ENCODE measurements around the gene NID1. TPM values are rescaled to one million over a fixed set of nuclear protein-coding genes. Genes with fewer than 3 reads are reported as not detected.

Gene NID1
- total RNA-seq, 1 experiment from 2014 or later, result 0.32 TPM

DNA sequence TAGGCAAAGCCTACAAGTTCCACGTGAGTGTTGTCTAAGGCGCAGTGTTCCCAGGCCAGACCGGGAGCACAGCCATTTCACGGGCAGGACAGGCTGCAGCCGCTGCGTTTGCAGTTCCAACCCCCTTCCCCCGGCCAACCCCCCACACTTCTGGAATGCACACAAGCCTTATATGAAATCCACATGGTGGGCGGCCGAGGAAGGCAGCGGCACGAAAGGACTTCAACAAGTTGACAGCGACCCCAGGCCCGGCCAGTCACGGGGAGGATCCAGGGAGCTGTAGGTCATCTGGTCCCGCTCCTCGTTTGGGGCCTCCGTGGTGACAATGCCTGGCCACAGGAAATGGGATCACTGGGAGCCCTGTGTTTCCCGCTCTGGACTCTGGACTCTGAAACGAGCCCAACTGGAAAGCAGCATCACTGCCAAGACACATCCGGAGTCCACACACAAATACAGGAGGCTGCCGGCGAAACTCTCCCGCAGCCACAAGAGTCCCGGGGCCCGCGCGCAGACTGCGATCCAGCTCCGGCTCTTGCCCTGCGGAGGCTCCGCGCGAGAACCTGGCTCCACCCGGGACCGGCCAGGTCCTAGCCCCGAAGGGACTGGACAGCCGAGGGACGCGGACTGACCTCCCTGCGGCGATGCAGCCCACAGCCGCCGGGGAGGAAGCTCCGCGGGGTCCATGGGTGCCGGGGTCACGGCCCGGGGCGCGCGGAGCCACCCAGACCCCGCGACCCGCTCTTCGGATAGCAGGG lies 794 bp downstream of the NID1 start:
- Histone ChIP-seq H3K9me3 (ENCODE audit: control insufficient read depth in 1 of 2, insufficient read depth in 1 of 2, low read depth in 1 of 2, low read length in 2 of 2) (no peaks in the 10 kb centered on the region; a peak in 1 of 4 replicates), H3K4me3 (replicated peaks in 1 of 2; ENCODE audit: low read depth in 1 of 2, low read length in 2 of 2) (no peak overlapping the region), H3K9ac (ENCODE audit: low read length) (no peak overlapping the region), H3K27ac (ENCODE audit: low read depth, low read length) (no peak overlapping the region), H3K27me3 (ENCODE audit: insufficient read depth, low read length) (no peaks in the 10 kb centered on the region), H3K9me2 (ENCODE audit: insufficient read depth) (no peaks in the 10 kb centered on the region), H2AFZ (ENCODE audit: low read depth, low read length, poor library complexity, severe bottlenecking) (no peak overlapping the region), H3K79me2 (ENCODE audit: insufficient read depth, low read length) (no peaks in the 10 kb centered on the region), H3K36me3 (ENCODE audit: control insufficient read depth in 1 of 2, insufficient read depth in 2 of 2, low read length in 2 of 2) (no peaks in the 10 kb centered on the region), H3K4me2 (ENCODE audit: low read length) (no peak overlapping the region), H3K4me1 (ENCODE audit: control insufficient read depth in 1 of 2, insufficient read depth in 2 of 2, low read length in 2 of 2) (no peaks in the 10 kb centered on the region), H4K20me1 (ENCODE audit: insufficient read depth) (no peaks in the 10 kb centered on the region)
- TF ChIP-seq CEBPB (IDR thresholded peaks at IDR 0.05; ENCODE audit: low read depth) (no peak), ZFX (IDR thresholded peaks at IDR 0.05) (no peak), SP1 (IDR thresholded peaks at IDR 0.05; ENCODE audit: low read depth) (no peak), POLR2A (IDR thresholded peaks at IDR 0.05; ENCODE audit: borderline replicate concordance, extremely low read depth, insufficient read depth, insufficient read length) (no peak), SIN3A (IDR thresholded peaks at IDR 0.05; ENCODE audit: low read depth) (no peak), EZH2 (IDR thresholded peaks at IDR 0.05) (no peak), JUND (IDR thresholded peaks at IDR 0.05) (no peak), CBX3 (IDR thresholded peaks at IDR 0.05; ENCODE audit: low read depth) (no peak), TCF7L2 (IDR thresholded peaks at IDR 0.05; ENCODE audit: borderline replicate concordance, extremely low read depth, insufficient read depth, insufficient read length) (no peak), SRF (IDR thresholded peaks at IDR 0.05; ENCODE audit: low read depth) (no peak), RAD21 (IDR thresholded peaks at IDR 0.05; ENCODE audit: low read depth) (no peak), EZH2phosphoT487 (IDR thresholded peaks at IDR 0.05; ENCODE audit: borderline replicate concordance) (no peak), EGR1 (IDR thresholded peaks at IDR 0.05; ENCODE audit: low read depth) (no peak), ZNF274 (IDR thresholded peaks at IDR 0.05; ENCODE audit: low read depth, low read length) (no peak), FOSL1 (IDR thresholded peaks at IDR 0.05; ENCODE audit: low read depth) (no peak)
- TF ChIP-seq, protein P1, sequence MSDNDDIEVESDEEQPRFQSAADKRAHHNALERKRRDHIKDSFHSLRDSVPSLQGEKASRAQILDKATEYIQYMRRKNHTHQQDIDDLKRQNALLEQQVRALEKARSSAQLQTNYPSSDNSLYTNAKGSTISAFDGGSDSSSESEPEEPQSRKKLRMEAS (IDR thresholded peaks at IDR 0.05), result no peak
- TF ChIP-seq, protein P2, sequence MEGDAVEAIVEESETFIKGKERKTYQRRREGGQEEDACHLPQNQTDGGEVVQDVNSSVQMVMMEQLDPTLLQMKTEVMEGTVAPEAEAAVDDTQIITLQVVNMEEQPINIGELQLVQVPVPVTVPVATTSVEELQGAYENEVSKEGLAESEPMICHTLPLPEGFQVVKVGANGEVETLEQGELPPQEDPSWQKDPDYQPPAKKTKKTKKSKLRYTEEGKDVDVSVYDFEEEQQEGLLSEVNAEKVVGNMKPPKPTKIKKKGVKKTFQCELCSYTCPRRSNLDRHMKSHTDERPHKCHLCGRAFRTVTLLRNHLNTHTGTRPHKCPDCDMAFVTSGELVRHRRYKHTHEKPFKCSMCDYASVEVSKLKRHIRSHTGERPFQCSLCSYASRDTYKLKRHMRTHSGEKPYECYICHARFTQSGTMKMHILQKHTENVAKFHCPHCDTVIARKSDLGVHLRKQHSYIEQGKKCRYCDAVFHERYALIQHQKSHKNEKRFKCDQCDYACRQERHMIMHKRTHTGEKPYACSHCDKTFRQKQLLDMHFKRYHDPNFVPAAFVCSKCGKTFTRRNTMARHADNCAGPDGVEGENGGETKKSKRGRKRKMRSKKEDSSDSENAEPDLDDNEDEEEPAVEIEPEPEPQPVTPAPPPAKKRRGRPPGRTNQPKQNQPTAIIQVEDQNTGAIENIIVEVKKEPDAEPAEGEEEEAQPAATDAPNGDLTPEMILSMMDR (IDR thresholded peaks at IDR 0.05 in 2 of 3, conservative IDR thresholded peaks at IDR 0.05 in 1 of 3; ENCODE audit: borderline replicate concordance in 1 of 3, insufficient read depth in 1 of 3, low read depth in 2 of 3, low read length in 2 of 3), result no peak
- TF ChIP-seq, protein P3, sequence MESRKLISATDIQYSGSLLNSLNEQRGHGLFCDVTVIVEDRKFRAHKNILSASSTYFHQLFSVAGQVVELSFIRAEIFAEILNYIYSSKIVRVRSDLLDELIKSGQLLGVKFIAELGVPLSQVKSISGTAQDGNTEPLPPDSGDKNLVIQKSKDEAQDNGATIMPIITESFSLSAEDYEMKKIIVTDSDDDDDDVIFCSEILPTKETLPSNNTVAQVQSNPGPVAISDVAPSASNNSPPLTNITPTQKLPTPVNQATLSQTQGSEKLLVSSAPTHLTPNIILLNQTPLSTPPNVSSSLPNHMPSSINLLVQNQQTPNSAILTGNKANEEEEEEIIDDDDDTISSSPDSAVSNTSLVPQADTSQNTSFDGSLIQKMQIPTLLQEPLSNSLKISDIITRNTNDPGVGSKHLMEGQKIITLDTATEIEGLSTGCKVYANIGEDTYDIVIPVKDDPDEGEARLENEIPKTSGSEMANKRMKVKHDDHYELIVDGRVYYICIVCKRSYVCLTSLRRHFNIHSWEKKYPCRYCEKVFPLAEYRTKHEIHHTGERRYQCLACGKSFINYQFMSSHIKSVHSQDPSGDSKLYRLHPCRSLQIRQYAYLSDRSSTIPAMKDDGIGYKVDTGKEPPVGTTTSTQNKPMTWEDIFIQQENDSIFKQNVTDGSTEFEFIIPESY (IDR thresholded peaks at IDR 0.05; ENCODE audit: extremely low read depth, insufficient replicate concordance, low read length), result no peak
- TF ChIP-seq, protein P4, sequence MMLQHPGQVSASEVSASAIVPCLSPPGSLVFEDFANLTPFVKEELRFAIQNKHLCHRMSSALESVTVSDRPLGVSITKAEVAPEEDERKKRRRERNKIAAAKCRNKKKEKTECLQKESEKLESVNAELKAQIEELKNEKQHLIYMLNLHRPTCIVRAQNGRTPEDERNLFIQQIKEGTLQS (IDR thresholded peaks at IDR 0.05), result no peak
- TF ChIP-seq, protein P5, sequence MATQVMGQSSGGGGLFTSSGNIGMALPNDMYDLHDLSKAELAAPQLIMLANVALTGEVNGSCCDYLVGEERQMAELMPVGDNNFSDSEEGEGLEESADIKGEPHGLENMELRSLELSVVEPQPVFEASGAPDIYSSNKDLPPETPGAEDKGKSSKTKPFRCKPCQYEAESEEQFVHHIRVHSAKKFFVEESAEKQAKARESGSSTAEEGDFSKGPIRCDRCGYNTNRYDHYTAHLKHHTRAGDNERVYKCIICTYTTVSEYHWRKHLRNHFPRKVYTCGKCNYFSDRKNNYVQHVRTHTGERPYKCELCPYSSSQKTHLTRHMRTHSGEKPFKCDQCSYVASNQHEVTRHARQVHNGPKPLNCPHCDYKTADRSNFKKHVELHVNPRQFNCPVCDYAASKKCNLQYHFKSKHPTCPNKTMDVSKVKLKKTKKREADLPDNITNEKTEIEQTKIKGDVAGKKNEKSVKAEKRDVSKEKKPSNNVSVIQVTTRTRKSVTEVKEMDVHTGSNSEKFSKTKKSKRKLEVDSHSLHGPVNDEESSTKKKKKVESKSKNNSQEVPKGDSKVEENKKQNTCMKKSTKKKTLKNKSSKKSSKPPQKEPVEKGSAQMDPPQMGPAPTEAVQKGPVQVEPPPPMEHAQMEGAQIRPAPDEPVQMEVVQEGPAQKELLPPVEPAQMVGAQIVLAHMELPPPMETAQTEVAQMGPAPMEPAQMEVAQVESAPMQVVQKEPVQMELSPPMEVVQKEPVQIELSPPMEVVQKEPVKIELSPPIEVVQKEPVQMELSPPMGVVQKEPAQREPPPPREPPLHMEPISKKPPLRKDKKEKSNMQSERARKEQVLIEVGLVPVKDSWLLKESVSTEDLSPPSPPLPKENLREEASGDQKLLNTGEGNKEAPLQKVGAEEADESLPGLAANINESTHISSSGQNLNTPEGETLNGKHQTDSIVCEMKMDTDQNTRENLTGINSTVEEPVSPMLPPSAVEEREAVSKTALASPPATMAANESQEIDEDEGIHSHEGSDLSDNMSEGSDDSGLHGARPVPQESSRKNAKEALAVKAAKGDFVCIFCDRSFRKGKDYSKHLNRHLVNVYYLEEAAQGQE (IDR thresholded peaks at IDR 0.05; ENCODE audit: low read depth), result no peak
- DNase-seq (ENCODE audit: low read depth, low spot score) (no peak), ATAC-seq (no peak)
- CTCF ChIA-PET, result no interaction called here
- BruUV-seq (replicated peaks), result no TSS peak
- intact Hi-C loops (cut with micrococcal nuclease), result no loop called here
- RAD21 ChIA-PET (ENCODE audit: low non-redundant PET in 1 of 2, low total read pairs in 2 of 2, uncharacterized antibody in 2 of 2, unreplicated experiment in 2 of 2), result no interaction called here
- POLR2A ChIA-PET, result no interaction called here

Measured in HCT116 (cell line).